ENCODE data around the gene CFAP61.

Gene CFAP61

DNA sequence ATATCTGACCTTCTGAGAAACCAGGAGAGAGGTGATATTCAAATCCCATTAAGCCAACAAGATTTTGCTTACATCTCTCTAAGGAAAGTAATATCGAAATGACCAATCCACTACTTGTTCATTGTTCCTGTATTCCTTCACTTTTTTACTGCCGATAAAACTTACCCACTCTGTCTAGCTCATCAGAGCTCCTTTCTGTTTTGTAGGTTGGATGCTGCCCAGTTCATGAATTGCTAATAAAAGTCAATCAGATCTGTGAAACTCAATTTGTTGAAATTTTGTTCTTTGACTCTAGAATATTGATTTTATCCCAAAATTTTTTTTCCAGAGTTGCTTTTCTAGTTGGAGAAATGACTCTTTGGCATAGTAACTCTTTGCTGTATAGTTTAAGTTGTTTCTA, 166.7 kb downstream of the CFAP61 start:
- TF ChIP-seq, protein P1, sequence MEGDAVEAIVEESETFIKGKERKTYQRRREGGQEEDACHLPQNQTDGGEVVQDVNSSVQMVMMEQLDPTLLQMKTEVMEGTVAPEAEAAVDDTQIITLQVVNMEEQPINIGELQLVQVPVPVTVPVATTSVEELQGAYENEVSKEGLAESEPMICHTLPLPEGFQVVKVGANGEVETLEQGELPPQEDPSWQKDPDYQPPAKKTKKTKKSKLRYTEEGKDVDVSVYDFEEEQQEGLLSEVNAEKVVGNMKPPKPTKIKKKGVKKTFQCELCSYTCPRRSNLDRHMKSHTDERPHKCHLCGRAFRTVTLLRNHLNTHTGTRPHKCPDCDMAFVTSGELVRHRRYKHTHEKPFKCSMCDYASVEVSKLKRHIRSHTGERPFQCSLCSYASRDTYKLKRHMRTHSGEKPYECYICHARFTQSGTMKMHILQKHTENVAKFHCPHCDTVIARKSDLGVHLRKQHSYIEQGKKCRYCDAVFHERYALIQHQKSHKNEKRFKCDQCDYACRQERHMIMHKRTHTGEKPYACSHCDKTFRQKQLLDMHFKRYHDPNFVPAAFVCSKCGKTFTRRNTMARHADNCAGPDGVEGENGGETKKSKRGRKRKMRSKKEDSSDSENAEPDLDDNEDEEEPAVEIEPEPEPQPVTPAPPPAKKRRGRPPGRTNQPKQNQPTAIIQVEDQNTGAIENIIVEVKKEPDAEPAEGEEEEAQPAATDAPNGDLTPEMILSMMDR (IDR thresholded peaks at IDR 0.05; ENCODE audit: low read depth, low read length) = no peak
- Histone ChIP-seq H3K27ac (no peak overlapping the region), H3K9me3 (ENCODE audit: severe bottlenecking) (peaks cover 5% of the 10 kb centered on the region), H3K4me3 (ENCODE audit: low read depth, low read length) (no peak overlapping the region), H3K36me3 (no peaks in the 10 kb centered on the region), H3K27me3 (ENCODE audit: insufficient read depth, low read depth, severe bottlenecking) (no peaks in the 10 kb centered on the region)
- DNase-seq = no peak

DNA sequence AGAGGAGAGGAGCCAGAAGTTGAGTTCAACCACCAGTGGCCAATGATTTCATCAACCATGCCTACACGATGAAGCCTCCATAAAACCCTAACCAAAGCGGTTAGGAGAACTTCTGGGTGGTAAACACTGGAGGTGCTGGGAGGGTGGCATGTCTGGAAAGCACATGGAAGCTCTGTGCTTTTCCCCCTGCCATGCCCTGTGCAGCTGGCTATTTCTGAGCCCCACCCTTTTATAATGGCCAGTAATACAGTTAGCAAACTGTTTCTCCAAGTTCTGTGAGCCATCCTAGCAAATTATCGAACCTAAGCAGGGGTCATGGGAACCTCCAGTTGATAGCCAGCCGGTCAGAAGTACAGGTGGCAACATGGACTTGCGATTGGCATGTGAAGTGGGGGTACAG, 167.8 kb downstream of the CFAP61 start:
- H3K27ac ChIP-seq = no peak overlapping the region
- TF ChIP-seq, protein P1 (IDR thresholded peaks at IDR 0.05; ENCODE audit: low read depth, low read length) = no peak
- H3K27me3 ChIP-seq (ENCODE audit: insufficient read depth, low read depth, severe bottlenecking) = no peaks in the 10 kb centered on the region
- no peaks in the 10 kb centered on the region for H3K36me3 ChIP-seq
- peaks cover 5% of the 10 kb centered on the region for H3K9me3 ChIP-seq (ENCODE audit: severe bottlenecking)
- no peak for DNase-seq
- H3K4me3 ChIP-seq (ENCODE audit: low read depth, low read length) = no peak overlapping the region

DNA sequence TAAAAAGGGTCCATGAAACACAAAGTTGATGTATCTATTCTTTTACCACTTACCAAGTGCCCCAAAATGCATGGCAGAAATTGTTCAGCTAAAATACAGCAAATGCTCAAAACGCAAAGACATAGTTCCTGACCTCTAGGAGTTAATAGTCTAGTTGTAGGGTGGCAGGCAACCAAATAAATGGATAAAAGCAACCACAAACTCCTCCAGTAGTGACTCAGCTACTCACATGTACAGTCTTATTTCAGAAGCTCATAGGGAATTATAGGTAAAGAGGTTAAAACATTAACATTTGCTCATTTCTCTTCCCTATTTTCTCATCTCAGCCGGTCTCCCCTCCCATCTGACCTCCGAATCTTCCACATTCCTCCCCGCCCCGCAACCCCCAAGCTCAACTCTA, 171.6 kb downstream of the CFAP61 start:
- Histone ChIP-seq H3K27ac (no peak overlapping the region), H3K4me3 (ENCODE audit: low read depth, low read length) (no peak overlapping the region), H3K9me3 (ENCODE audit: severe bottlenecking) (peaks cover 5% of the 10 kb centered on the region), H3K27me3 (ENCODE audit: insufficient read depth, low read depth, severe bottlenecking) (no peaks in the 10 kb centered on the region), H3K36me3 (no peaks in the 10 kb centered on the region)
- TF ChIP-seq, protein P1 (IDR thresholded peaks at IDR 0.05; ENCODE audit: low read depth, low read length) = no peak
- no peak for DNase-seq

DNA sequence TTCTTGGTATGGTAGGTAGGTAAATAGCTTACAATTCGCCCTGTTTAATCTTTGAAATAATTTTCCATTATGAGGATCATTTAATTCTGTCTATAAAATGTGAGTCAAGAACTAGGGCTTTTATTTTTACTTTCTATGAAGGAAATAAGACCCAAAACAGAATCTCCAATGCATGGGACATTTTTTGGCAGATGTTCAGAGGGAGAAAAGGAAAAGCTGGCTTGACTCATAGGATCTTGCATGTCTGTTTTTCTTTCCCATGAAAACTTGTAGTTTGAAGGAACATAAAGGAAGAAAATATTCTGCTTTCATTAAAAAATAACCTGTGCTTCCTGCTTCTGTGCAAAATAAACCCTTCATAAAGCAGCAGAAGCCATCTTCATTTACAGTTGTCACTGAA, 172.5 kb downstream of the CFAP61 start:
- DNase-seq = no peak
- Histone ChIP-seq H3K27me3 (ENCODE audit: insufficient read depth, low read depth, severe bottlenecking) (no peaks in the 10 kb centered on the region), H3K27ac (no peak overlapping the region), H3K36me3 (no peaks in the 10 kb centered on the region), H3K9me3 (ENCODE audit: severe bottlenecking) (peaks cover 5% of the 10 kb centered on the region), H3K4me3 (ENCODE audit: low read depth, low read length) (no peak overlapping the region)
- TF ChIP-seq, protein P1 (IDR thresholded peaks at IDR 0.05; ENCODE audit: low read depth, low read length) = no peak

DNA sequence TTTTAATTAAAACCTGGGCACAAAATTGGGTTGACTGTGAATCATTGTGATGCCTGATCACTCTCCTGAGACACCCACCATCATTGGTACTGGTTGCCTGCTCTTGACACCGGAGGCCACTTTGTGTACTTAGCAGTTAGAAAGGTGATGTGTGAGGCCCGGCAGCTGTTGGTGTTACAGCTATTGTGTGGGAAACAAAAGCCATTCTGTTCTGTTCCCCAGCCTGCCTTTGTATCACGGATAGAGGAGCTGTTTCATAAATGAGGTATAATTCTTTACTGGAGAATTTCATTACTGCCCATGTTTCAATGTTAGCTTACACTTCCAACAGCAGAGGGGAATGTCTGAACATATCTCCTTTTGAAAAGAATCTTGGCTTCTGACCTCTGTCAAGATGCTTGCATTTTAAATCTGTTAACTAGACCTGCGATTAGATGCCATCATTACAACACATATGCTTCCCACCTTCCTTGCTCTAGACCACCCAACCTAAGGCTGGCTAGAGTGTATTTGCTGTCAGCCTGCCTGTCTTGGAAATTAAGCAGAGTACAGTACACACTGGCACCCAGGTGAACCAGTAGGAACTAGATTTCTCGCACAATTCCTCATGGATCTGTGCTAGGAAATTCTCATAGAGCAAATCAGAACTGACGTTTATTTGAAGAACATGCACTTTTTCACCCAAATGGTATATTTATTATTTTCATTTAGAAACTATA, 173.2 kb downstream of the CFAP61 start:
- H3K4me3 ChIP-seq (ENCODE audit: low read depth, low read length) = no peak overlapping the region
- H3K27ac ChIP-seq = no peak overlapping the region
- DNase-seq = no peak
- H3K36me3 ChIP-seq = no peaks in the 10 kb centered on the region
- no peaks in the 10 kb centered on the region for H3K27me3 ChIP-seq (ENCODE audit: insufficient read depth, low read depth, severe bottlenecking)
- H3K9me3 ChIP-seq (ENCODE audit: severe bottlenecking) = peaks cover 5% of the 10 kb centered on the region
- TF ChIP-seq, protein P1 (IDR thresholded peaks at IDR 0.05; ENCODE audit: low read depth, low read length) = no peak

DNA sequence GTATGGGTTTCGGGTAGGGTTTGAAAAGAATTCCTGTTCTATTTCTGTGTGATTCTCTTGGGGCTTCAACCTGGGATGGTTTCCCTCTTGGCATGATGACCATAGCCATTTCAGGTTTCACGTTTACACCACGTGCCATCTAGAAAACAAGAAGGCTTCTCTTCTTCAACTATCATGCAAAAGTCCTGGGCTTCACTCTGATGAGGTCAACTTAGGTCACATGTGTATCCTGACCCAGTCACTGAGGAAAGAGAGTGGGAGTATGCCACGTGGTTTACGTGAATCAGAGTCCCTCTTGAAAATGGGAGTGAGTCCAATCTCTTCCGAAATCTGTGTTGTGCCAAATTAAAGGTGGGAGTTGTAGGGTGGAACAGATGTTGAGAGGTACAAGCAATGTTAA, 174.2 kb downstream of the CFAP61 start:
- Histone ChIP-seq H3K36me3 (no peaks in the 10 kb centered on the region), H3K27ac (no peak overlapping the region), H3K4me3 (ENCODE audit: low read depth, low read length) (no peak overlapping the region), H3K9me3 (ENCODE audit: severe bottlenecking) (peaks cover 5% of the 10 kb centered on the region), H3K27me3 (ENCODE audit: insufficient read depth, low read depth, severe bottlenecking) (no peaks in the 10 kb centered on the region)
- TF ChIP-seq, protein P1 (IDR thresholded peaks at IDR 0.05; ENCODE audit: low read depth, low read length) = no peak
- no peak for DNase-seq
